ELF-1 (cell line): ENCODE data around the gene CCDC85C.

Experiments used
- DNase-seq: peaks from one replicate; pipeline ENCODE4 v3.0.0-alpha.2; 2016; ENCODE audit warnings: low read depth, low spot score

CCDC85C gene

DNA sequence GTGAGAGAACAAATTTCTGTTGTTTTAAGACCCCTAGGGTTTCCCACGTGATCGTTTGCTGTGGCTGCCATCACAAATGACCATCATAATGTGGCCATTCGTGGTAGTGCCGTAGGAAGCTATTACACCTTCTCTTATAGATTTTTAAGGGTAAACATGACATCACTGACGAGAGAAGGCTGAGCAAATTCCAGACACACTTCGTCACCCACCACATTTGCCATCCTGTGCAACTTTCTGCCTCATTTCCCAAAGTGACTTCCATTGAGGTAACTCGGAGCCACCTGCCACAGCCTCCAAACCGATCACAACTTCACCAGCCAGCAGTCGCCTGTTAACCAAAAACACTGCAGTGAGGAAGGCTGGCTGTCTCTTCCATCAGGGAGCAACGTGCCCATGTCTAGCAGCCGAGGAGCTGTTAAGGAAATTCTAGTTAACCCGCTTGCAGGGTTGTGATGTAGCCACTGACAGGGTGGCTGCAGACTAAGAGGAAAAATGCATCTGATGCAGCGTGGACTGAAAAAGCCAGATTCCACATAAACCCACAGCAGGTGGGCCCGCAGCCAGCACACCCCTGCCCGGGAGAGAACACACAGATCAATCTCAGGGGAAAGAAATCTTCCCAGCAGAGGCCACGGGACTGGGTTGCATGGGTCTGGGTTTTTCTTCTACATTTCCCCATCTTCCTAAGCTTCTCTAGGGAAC is 44.6 kb downstream of the CCDC85C start:
- no peak for DNase-seq

DNA sequence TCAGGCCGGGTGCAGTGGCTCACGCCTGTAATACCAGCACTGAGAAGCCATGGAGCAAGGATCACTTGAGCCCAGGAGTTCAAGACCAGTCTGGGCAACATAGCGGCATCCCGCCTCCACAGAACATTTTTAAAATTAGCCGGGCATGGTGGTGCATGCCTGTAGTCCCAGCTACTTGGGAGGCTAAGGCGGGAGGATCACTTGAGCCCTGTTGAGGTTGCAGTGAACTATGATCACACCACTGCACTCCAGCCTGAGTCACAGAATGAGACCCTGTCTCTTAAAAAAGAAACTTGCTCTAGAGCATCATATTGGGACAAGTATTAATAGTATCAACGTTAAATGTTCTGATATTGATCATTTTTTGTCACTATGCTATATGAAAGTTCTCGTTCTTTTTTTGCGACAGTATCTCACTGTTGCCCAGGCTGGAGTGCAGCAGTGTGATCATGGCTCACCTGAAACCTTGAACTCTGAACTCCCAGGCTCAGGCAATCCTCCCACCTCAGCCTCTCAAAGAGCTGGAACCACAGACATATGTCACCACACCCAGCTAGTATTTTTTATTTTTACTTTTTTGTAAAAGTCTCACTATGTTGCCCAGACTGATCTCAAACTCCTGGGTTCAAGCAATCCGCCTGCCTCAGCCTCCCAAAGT is 47.7 kb downstream of the CCDC85C start:
- no peak for DNase-seq

DNA sequence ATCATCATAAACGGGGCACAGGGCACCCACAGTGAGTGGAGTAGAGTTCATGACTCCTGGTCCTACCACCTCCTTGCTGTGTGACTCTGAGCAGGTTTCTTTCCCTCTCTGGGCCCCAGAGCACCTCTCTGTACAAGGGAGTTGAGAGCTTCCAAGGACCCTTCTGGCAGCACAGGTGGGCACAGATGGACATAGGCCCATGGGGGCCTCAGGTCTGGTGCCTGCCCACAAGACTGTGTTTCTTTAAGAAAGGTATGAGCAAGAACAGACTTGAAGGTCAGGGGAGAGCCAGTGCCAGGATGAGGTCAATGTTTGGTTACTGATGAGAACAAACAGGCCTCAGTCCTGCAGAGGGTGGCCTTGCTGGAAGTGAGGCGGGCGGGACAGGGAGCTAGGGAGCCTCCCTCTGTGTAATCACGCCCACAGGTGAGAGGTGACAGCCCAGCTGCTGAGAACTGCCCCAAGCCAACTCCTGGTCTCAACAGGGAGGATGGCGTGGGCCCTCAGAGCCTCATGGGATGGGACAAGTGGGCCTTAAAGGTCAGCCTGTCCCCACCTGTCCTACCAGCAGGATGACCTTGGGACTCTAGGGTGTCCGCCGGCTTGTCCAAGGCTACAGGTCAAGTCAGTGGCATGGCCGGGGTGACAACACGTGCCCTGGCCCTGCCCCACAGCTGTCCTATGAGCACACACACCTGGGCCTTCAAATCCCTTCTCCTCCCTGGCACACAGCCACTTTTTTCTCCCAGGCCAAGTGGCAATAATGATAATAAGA is 49.1 kb downstream of the CCDC85C start:
- DNase-seq, result no peak

DNA sequence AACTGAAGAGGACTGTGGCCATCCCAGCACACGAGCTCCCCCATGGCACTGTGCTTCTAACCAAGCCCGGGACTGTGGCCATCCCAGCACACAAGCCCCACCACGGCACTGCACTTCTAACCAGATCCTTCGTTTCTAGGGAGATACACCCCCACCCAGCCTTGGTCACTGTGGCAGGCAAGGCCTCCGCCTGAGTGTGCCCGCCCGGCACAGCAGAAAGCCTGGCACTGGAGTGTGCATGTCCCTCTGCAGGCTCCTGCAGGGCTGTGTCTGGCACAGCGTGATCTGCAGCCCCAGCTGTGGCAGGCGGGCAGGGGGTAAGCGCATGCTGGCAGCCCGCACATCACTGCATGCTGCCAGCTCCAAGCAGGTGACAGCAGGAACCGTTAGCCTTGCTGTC is 49.8 kb downstream of the CCDC85C start:
- DNase-seq, result no peak

DNA sequence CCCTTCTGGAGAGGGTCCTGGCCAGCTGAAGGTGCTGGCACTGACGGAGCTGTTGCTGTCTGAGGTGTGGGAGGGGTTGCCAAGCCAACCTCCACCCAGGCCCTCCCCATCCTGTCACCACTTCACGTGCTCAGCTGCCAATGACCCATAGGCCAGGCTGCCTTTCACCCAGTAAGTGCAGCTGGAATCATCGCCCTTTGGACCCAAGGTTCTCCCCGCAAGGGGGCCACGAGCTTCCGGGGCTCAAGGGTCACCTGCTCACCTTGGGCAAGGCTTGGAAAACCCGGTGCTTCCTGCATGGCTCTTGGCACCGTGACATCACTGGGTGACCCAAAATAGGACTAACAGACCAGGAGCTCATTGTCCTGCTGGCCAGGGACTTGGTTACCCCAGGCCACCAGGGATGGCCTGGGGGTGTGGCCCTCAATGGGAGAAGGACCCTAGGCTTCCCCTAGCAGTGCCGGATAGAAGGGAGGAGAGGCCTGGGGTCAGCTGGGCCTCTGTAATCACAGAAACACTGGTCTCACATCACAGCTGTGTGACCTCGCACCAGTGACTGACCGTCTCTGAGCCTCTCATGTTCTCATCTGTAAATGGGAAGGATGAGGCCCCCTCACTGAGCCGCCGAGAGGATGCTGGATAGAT is 51.3 kb downstream of the CCDC85C start:
- no peak for DNase-seq

DNA sequence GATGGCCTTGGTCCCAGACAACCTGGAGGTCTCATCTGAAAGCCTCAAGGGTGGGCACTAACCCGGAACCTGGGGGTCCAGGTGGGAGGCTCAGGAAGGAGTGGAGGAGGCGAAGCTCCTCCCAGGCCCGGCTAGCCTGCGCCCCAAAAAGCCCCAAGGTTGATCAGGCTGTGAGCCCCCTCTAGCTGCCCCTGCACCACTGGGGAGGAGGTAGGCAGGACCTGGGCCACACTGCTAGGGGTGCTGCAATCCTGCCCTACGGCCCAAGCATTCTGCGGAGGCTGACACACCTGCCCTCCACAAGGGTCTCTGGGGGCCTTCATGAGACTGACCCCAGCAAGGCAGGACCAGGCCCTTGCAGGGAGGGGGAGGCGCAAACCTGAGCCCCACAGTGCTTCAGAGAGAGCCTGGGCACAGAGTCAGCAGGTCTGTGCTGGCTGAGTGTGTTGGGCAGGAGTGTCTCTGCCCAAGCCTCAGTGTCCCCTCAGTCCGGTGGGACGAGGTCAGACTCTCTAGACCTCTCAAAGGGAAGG is 51.9 kb downstream of the CCDC85C start:
- DNase-seq, result no peak

DNA sequence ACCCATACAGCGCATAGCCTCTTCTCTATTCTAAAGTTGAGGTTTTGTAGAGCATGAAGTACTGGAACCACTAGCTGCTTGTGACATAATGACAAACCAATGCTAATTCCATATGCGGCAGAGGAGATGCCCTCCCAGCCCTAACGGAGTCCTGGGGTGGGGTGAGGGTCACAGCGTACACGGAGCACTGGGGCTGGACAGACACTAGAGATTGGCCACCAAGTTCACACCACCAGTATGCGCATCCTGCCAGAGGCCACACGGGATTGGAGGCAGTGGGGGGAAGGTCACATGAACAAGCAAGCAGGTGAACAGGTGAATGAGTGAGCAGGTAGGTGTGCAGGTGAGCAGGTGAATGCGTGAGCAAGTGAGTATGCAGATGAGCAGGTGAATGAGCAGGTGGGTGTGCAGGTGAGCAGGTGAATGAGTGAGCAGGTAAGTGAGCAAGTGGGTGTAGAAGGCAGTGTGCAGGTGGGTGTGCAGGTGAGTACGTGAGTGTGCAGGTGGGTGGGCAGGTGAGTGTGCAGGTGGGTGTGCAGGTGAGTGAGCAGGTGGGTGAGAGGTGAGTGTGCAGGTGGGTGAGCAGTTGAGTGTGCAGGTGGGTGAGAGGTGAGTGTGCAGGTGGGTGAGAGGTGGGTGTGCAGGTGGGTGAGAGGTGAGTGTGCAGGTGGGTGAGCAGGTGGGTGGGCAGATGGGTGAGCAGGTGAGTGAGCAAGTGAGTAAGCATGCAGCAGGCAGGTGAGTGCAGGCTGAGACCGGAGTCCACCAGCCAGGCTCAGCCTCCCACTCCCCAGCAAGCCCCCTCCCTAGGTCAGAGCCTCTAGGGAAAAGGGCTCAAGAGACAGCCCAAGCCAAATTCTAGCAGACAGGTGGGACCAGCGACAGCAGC is 52.7 kb downstream of the CCDC85C start:
- DNase-seq, result no peak

DNA sequence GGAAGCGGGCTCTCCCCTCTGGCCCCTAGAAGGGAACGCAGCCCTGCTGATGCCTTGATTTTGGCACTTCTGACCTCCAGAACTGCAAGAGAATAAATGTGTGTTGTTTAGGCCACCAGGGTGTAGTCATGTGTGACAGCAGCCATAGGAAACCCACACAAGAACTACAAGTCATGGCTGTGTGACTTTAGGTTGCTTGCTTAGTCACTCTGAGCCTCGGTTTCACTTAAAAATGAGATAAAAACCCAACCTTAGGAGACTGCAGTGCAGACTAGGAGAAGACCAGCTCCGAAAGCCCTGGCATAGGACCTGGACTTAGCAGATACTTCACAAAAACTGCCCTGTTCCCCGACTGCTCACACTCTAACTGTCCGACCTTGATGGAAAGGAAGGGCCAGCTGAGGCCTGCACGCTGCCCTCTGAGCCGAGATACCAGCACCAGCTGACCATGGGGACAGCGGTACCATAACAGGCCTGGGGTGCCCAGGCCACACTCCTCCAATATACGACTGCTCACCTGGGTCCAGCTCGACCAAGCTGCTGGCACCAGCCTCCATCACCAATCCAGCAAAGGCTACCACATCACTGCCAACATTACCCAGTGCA is 53.5 kb downstream of the CCDC85C start:
- no peak for DNase-seq

DNA sequence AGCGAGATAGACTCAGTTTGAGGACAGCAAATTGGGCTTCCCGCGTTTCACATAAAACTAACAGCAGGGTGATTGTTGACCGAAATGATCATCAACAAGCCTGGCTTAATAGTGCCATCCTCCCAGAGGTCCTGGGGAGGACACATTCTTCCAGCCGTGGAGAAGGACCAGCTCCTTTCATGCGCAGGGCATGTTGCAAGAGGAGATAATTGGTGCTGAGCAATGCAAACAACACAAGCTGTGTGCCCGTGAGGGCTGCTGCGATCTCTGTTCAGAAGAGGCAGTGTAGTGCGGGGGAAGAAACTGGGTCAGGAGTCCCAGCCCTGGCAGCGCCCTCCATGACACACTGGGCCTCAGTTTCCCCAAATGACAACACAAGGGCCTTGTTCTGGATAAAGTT is 54.3 kb downstream of the CCDC85C start:
- no peak for DNase-seq

DNA sequence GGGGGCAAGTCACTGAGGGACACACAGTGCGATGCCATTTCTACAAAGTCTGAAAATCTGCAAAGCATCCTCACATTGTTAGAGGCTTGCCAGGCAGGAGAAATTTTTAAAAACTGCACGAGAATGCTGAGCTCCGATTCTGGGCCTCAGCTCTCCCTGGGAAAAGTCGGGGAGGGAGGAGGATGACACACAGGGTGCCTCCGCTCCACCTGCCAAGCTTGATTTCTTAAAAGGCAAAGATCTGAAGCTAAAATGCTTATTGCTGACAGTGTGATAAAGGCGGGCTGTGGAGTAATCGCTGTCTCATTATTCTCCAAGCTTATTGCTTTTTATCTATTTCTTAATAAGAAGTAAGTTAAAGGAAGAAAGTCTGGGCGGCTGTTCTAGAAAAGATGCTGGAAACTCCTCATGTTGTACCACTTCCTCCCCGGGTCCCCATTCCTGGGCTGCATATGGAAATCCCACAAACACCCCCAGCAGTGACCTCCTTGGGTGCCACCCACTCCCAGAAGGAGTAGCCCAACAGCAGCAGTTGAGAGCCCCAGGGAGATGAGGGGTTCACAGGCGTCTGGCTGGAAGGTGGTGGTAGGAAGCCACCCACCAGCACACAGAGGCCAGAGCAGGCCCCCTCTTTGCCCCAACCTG is 55.0 kb downstream of the CCDC85C start:
- no peak for DNase-seq

DNA sequence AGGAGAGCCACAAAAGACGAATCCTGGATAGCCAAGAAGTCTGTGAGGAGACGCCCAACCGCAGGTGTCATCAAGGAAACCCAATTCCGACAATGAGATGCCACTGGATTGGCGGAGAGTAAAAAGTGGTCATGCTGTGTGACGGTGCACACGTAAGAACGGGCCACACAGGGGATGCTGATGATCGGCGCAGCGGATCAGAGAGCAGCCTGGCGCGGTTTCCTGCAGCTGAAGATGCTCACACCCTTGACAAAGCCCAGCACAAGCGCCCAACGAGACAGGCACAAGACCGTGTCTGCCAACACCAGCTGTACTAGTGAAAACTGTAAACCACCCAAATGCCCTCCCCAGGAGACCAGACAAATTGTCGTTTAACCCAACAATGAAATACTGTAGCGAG is 55.8 kb downstream of the CCDC85C start:
- DNase-seq, result no peak

DNA sequence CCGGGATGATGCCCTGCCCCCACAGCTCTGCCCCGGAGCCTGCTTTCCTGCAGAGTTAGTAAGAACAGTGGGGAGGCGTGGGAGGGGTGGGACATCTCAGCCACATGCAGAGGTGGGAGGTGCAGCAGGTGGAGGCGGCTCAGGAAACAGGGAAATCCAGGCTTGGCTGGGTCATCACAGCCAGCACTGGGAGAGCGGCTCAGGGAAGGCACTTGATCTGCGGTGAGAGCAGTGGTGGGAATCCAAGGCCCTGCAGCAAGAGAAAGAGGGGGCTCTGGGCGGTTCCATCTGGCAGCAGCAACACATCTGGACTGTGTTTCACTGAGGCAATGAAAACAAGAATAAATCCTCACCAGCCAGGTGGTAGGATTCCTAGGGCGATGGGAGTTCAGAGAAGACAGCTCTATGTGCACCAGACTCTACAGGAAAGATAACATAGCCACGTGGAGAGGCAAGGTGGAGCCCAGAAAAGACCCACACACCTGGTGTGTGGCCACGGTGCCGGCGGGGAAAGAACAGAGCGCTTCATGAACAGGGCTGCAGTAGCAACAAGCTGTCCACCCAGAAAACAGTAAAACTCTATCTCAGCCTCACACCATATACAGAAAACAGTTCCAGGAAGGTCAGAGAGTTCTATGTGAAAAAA is 57.6 kb downstream of the CCDC85C start:
- peak; percentile 68 for DNase-seq

DNA sequence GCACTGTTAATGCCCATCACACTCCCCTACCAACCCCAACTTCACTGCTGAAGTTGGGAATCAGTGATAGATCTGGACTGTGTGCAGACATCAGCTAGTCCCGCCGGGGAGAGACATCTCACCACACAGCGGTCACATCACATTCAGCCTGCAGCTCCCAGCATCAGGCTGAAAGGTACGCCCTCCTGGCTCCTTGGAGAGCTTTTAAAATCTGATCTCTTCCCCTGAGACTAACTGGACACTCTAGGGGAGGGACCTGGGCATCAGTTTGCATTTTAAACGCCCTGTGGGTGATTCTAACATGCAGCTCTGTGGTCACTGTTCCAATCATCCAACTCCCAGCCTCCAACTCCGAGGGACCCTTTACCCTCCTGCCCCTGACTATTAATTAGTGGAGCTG is 58.4 kb downstream of the CCDC85C start:
- DNase-seq, result no peak

DNA sequence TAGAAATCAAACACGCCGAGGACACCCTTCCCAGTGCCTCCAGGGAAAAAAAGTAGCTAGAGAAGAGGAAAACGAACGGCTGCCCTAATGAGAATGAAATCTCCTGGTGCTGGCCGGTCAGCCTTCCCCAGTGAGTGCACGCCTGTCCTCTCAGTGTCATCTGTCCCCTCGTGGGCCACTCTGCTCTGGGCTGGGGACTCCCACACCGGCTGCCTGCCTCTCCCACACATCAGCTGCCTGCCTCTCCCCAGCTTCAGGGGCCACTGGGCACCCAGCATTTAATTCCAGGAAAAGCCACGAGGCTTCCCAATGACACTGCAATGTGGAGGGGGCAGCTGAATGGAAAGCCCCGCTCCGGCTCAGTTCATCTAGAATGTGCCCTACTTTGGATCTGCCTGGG is 59.0 kb downstream of the CCDC85C start:
- no peak for DNase-seq

DNA sequence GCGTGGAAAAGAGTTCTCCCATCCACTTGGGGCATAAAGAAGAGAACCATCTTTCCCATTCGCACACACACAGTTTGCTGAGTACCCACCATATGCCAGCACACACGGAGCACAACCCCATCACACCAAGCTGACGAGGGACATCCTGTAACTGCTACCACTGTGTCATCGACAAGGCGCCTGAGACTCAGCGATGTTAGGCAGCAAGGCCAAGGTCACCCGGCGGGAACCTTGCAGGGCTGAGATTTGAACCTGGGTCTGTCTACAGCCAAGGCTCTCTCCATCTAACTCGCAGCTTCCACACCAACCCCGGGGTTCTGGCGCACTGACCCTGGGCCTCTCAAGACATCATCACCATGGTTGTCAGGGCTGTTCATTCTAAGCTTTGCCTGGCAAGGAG is 60.0 kb downstream of the CCDC85C start:
- DNase-seq, result no peak

DNA sequence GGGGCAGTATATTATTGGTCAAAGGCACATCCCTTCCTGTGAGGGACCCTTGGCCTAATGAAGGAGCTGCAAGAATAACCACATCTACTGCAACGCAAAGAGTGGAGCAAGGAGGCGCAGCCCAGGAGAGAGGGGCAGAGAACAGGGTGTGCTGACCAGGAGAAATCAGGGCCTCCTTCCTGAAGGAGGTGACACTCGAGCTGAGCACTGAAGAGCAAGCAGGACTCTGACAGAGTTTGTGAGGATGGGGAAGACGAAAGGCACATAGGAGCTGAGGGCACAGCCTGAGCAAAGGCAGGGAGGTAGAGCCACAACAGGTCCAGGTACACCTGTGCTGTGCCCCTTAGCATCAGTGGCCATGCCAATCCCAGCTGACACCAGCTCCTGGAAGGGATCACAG is 60.6 kb downstream of the CCDC85C start:
- DNase-seq, result no peak

DNA sequence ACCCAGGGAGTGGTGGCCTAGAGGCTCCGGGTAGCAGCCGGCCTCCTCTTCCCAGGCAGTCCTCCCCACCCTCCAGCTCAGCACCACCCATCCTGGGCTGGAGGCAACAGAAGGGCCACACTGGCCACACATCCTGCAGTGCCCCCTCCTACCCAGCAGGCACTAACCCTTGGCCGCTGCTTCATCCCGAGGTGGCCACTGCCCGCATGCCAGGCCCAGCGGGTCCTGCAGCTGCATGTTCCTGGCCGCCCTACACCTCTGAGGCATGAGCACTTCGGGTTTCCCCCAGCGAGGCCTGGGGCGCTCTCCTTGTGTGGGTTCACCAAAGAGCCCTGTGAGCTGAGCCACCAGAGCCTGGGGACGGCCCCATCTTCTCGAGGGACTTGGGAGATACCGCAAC is 61.4 kb downstream of the CCDC85C start:
- DNase-seq, result no peak

DNA sequence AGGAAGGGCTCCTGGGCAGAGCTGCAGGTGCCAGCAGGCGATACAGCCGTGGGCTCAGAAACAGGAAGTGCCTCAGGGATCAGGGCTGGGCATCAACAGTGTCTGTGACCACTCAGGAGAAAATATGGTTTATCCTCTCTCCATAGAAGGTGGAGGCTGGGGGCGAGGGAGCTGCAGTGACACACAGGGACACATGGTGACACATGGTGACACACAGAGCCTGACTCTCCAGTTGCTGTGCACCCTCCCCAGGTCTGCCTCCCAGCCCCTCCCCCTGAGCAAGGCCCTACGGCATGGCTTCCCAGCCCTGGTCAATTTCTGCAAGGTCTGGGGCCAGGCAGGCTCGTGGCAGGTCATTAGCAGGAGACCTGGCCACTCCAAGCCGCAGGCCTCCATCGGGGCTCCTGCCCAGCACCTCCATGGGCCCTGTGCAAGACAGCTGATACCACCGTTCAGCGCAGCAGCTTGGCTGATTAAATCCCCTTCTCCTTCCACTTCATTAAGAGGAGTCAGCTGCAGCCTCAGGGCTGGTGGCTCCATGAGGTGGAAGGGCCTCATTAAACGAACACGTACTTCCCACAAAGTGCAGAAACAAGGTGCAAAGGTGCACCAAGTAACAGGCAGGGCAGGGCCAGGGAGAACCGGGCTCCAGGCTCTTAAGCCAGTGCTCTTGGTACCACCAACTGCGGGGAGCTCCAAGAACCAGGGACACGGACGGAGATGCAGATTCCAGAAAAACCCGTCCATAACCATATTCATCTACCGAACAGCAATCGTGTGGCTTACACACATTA is 62.1 kb downstream of the CCDC85C start:
- peak; percentile 44 for DNase-seq

DNA sequence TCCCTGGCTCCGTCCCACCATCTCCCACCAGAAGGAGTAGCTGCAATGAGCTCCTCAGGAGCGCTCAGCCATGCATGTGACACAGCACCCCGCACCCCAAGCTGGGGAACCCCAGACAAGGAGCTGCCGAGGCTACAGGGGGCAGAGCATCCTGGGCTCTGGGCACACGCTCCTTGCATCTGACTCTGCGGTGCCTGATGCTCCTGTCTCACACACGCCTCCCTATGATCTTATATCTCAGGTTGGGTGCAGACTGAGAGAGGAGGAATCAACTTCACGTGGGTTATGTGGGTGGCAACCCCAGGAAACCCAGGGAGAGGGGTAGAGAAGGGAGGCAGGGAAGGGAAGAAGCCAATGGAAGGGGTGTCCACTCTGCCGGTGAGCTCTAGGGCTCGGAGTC is 62.8 kb downstream of the CCDC85C start:
- DNase-seq, result no peak
